NCI-H1092 (cell line): Measurements from ENCODE around the gene ABCA2.
A peak's percentile ranks its signal among the peaks of the same experiment; 100 is the strongest.

Experiments
- DNase-seq: peaks from one replicate; lab custom pipeline; 2025; lab: John Stamatoyannopoulos, UW

ABCA2 gene

DNA sequence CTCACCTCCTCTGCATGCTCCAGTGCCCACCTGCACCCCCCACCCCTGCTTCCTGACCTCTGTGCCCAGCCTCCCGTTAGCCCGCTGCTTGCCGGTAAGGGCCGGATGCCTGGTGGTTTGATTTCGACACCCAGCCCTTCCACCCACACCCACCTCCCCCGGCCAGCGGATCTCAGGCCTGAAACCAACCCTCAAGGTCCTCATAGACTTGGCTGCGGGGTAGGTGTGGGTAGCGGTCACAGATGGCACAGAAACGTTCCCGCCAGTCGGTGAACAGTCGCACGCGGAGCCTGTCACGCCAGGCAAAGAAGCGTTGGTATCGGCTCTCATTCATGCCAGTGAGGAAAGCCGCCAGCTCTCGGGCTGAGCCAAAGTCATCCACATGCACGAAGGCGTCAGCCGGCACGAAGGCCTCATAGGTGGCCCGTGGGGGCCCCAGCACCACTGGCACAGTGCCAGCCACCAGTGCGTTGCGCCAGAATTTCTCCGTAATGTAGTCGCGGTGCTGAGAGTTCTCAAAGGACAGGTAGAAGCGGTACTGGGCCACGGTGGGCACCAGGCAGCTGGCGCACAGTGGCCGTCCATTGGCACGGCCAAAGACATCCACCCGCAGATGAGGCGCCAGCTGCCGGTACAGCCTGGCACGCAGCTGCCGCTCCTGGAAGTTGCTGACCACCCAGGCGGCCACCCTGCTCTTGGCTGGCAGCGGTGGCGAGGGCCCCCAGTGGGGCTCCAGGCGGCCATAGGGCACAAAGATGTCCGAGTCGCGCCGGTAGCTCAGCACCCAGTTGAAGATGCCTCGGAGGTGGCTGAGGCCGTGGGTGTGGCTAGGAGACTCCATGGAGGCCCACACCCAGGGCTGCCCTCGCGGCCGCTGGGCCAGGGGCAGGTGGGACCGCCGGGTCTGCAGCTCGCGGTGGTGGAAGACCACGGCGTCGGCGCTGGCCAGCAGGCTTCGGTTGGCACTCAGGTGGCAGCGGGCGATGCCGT lies 2.8 kb upstream of the ABCA2 start:
- no peak for DNase-seq

DNA sequence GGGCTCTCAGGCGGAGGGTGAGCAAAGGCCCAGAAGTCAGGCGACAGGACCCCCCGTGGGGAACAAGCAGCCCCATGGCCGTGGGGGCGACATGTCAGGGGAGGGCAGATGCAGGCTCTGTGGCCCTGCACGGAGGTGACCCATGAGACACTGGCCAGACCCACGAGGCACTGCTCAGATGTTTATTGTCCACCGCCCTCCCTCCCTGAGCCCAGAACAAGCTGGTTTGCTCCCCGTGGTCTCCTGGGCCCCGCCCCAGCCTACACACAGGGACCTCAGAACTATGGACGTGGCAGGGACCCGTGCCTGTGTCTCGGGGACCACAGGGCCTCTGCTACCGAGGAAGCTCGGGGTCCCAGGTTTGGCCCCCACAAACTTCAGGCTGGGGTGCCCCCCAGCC lies 2.0 kb upstream of the ABCA2 start:
- no peak for DNase-seq

DNA sequence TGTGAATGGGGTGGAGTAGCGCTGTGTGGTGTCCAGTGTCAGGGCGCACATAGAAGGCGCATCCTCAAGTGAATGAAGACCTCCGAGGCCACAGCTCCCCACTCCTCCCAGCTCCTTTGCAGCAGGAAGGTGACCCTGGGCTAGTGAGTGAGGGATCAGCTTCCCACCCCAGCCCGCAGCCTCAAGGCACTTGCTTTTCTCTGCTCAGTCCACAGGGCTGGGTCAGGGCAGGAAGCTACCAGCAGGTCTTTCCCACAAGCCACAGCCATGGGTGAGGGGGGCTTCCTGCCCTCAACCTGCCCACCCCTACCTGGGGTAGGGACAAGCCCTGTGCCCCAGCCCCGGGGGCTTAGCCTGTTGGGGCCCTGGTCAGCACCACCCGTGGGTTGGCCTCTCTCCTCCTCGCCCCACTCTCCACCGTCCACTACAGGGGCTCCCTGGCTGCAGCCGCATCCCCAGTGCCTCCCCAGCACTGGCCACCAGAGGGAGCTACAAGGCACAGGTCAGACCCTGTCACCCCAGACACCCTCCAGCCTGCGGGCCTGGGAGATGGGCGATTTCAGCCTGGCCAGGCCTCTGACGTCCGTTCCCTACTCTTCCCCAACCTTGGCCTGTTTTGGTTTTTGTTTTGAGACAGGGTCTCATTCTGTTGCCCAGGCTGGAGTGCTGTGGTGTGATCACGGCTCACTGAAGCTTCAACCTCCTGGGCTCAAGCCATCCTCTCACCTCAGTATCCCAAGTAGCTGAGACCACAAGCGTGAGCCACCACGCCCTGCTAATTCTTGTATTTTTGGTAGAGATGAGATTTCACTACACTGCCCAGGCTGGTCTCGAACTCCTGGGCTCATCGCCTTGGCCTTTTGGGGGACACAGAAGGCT lies 1.3 kb upstream of the ABCA2 start:
- peak; percentile 29 for DNase-seq

DNA sequence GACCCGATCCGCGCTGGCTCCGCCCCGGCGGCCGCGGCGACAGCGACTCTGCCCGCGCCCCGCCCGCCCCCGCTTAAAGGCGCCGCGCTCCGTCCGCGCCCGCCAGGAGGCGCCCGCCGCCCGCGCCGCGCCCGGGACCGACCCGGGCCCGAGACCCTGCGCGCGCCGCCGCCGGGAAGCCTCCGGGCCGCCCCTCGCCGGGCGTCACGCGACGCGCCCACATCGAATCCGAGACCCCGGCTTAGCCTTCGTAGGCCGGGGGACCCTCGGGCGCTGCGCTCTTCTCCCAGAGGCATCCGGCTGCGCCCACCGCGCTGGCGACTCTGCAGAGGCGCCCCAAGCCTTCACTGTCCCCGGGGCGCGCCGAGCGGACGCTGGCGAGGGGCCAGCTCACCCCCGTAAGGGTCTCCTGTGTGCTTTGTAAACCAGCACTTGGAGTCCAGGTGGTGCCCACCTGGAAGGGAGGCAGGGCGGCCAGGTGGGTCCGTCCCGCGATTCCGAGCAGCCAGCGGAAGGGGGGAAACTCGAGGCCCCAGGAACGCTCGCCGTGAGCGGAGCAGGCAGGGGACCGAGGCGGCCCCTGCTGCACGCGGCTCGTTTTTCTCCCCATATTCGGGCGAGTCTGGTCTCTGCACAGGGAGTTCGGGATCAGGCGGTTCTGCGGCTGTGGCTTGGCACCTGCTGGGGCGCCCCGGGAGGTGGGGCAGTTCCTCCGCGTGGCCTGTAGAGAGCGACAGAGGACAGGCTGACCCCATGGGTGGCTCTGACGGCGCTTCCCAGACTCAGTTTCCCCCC lies 423 bp upstream of the ABCA2 start:
- peak; percentile 37 for DNase-seq

DNA sequence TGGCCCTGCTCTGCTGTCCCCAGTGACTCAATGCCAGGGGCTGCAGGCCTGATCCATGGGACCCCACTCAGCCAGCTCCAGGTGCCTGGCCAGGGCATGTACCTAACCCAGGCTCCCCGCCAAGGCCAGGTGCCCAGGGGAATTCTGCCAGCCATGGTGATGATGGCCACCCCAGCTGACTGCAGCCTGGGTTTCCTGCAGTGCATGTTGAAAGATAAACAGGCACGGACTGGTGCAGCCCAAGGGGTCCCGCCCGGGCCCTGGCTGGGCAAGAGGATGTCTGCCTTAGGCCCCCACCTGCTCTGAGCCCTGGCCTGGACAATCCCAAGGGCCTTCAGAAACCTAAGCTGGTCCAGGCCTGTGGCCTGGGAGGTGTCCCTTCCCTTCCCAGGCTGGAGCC lies 1.2 kb downstream of the ABCA2 start:
- peak; percentile 31 for DNase-seq

DNA sequence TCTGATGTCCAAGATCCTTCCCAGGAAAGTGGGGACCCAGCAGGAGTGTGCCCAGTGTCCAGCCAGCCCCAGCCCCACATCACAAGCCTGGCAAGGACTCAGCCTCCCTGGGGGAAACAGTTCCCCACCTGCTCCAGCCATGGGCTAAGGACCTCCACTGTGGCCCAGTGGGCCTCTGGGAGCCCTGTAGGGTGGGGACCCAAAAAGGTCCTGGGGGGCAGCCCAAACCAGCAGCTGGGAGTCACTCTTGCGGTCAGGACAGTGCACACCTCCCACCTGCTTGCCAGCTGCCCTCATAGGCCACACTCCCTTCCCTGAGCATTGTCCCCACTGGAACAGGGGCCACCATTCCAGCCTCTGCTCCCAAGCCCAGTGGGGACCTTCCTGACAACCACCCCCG lies 1.7 kb downstream of the ABCA2 start:
- no peak for DNase-seq

DNA sequence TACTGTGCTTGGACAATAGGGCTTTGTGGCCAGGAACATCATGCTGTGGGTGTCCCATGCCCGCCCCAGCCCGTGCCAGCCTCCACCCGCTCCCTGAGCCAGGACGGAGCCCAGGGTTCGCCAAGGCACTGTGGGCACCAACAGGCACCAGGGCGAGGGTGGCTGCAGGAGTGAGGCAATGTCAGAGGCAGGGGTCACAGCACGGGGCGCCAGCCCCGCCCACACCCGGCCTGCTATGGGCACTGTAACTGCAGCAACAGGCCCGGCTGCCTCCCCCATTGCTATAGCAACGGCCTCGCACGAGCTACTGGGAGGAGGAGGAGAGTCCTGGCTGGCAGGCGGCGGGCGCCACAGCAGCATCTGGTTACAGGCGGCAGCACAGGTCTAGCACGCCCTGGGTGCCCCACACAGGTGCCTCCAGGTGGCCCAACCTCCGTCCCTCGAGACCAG lies 2.5 kb downstream of the ABCA2 start:
- peak; percentile 20 for DNase-seq

DNA sequence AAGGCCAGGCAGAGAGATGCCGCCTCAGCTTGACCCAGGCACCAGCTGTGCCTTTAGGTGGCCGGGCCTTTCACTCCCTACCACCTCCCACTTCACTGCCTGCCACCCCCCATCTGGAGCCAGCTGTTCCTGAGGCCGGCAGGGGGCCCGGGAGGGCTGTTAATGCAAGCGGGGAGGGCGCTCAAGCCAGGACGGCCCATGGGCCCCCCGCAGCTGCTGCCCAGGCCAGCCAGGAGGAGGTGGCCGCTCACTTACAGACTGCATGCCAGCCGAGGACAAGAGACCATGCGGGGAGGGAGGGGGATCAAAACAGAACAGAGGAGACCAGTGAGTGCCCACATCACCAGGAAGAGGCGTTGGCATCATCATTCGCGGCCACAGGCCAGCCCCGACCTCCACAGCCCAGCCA lies 4.5 kb downstream of the ABCA2 start:
- DNase-seq, result no peak

DNA sequence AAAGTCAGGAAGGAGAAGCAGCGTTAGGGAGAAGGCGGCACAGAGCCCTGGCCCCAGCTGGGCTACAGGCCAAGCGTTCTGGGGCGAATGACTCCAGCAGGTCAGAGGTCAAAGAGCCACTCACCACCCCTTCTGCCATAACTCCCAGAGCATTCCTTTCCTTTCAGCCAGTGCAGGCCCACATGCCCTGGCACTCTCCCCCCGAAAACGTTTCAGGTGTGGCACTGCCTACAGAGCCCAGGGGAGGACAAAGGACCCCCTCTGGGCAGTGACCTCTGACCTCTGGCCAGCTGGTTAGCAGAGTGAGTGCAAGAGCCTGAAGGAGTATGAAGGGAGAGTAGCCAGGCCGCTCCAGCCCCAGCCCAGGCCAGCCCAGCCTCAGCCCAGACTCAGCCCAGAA lies 4.9 kb downstream of the ABCA2 start:
- no peak for DNase-seq

DNA sequence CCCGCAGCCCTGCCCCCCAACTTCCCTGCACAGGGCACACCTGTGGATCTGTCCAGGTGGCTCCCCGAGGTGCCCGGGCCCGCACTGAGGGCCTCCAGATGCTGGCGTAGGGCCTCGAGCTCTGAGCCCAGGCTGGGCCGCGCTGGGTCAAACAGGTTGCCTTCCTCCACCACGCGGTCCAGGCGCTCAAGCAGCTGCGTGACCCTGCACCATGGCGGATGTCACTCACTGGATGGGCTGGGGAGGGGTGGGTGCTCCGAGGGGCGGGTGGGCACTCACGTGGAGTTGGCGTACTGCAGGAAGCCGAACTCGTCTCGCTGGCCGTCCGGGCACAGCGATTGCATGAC lies 5.4 kb downstream of the ABCA2 start:
- DNase-seq, result no peak

DNA sequence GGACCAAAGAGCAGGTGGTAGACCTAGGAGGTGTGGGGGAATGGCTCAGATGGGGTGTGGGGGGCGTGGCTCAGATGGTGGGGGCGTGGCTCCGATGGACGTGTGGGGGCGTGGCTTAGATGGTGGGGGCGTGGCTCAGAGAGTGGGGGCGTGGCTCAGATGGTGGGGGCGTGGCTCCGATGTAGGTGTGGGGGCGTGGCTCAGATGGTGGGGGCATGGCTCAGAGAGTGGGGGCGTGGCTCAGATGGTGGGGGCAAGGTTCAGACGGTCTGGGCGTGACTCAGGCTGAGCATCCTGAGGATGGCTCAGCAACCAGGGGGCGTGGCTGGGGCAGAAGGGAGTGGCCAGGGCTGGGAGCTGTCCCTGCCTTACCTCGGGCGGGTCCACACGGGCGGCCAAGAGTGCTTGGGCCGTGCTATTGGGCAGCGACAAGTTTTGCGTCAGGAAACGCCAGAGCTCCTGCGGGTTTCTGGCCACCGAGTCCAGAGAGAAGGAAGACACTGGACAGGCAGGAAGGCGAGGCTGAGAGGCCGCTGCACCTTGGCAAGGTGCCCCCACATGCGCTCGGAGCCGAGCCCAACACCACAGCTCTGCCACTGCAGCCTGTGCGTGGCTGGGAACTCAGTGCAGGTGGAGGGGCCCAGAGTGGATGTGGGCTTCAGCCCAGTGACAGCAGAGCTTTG lies 5.9 kb downstream of the ABCA2 start:
- DNase-seq, result no peak

DNA sequence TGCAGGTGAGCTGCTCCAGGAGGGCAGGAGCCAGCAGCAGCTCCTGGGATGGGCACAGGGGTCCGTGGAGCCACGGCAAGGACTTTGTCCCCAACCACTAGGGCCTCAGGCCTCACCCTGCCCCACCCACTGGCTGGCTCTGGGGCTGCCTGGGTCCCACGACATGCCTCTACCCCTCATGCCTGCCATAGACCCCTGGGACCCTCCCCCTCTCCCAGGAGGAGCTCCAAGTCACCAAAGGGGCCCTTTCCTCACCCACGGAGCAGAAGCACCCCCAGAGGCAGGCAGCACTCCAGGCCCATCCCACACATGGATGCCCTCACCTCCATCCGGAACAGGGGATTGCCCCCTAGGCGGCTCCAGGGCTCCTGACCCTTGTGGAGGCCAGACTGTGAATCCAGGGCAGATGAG lies 6.5 kb downstream of the ABCA2 start:
- no peak for DNase-seq

DNA sequence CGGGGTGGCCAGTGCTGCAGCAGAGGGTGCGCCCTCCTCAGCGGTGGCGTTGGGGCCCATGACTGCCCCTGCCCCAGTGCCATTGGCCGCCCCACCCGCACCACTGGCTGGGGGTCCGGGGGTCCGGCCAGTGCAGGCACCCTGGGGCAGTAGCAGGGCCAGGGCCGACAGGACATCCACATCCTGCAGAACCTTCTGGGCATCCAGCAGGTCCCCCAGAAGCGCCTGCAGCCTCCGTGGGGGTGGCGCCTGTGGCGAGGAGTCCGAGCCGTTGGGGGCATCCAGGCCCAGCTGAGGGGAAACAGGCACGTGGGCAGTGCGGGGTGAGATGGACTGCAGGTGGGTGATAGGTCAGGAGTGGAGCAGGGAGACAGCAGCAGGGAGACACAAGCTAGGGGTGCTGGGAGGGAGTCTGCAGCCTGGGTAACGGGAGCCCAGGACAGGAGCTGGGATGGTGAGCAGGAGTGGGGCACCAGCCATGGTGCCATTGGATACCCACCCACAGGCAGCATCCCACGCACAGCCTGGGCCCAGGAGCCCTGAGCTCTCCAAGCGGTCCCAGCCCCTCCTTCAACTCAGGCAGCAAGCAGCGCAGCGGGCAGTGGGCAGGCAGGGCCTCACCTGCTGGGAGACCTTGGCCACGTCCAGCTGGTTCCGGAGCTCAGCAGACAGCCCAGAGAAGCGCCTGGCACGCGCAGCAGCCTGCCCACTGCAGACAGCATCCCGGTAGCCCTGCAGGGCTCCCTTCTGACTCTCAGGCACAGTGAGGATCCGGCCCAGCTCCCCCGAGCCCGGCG lies 7.1 kb downstream of the ABCA2 start:
- DNase-seq, result no peak

DNA sequence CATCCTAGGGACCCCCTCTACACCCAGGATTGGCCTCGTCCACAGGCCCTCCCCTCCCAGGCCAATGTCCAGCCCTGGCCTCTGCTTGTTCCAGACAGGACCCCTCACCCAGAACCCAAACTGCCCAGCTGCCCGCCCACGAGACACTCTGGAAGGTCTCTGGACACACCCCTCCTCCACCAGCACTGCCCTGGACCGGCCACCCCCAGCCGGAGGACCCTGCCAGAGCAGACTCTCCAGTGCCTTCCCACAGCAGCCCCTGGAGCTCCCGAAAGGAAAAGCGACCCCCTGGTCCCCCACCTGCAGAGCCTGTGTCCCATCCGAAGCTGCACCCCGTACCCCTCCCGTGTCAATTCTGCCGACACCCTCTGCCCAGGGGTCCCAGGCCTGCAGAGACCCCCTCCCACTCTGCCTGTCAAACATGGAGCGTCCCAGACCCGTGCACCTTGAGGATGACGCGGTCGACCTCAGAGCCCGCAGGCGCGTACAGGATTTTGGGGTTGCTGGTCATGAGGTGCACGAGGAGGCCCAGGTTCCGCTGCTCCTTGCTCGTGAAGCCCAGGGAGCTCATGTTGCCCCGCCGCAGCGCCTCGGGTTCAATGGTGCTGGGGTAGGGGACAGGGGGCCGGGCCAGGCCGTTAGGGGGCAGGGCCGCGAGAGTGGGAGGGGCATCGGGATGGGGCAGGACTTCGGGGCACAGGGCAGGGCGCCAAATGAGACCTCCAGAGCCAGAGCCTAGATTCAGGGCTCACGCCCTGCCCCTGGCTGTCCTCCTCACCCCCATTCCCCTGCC lies 8.0 kb downstream of the ABCA2 start:
- DNase-seq, result no peak

DNA sequence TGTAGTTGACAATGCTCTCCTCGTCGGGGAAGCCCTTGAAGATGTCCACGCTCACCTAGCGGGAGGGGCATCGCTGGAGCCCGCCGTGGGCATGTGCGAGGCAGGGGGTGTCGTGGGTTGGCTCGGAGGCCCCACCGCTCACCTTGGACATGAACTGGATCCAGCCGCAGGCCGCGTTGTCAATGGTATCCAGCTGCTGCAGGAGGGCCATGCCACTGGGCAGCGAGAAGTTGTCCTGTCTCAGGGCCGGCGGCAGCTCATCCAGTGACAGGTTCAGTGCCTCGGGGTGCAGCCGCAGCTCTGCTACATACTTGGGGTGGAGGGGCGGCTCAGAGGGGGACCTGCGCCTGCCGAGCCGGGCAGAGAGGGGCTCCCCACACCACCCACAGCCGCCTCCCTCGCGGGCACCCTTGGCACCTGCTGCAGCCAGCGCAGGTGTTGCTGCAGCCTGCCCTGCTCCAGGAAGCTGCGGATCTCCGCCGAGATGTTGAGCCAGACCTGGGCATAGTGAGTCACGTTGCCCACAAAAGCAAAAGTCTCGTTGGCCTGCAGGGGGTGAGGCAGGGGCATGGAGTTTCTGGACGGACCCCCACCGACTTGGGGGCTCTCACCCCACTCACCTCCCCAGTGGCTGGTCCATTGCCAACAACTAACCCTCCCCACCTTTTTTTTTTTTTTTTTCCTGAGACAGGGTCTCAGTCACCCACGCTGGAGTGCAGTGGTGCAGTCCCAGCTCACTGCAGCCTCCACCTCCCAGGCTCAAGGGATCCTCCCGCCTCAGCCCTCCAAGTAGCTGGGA lies 9.1 kb downstream of the ABCA2 start:
- DNase-seq, result no peak

DNA sequence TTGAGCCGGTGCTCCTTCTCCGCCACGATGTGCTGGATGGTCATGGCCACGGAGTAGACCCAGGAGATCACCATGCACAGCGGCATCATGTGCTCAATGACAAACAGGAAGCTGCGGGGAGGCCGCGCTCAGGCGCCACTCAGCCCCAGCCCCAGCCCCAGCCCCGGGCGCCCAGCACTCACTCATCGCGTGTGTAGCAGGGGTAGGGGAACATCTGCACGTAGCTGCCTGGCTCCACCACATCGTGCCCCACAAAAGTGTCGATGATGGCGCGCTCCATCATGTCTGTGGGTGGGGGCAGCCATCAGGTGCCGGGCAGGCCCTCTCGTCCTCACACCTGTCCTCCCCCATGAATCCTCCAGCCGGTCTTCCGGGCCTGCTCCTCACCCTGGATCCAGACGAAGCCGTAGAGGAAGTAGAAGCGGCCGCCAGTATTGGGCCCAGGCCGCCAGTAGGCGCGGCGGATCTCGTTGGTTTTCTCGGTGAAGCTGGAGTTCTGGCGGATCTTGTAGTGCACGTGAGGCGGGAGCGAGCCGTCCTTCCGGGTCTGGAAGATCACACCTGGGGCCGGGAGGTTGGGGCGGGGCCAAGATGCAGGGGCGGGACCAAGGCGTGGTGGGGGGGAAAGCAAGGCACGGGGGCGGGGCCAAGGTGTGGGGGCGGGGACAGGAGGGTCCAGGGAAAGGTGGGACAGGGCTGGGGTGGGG lies 10.1 kb downstream of the ABCA2 start:
- no peak for DNase-seq

DNA sequence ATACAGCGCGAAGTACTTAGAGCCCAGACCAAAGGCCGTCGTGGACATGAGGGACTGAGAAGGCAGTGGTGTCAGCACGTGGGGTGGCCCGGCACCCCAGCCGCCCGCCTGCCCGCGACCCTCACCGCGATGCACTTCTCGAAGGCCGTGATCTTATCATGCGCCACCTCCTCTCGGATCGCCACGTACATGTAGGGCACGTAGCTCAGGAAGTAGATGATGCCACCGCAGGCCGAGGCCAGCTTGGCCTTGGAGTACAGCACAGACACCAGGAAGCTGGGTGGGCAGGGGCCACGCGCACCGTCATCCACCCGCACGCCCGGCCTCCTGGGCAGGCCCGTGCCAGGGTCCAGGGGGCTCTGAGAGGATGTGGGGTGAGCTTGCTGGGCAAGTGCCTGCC lies 11.0 kb downstream of the ABCA2 start:
- DNase-seq, result no peak

DNA sequence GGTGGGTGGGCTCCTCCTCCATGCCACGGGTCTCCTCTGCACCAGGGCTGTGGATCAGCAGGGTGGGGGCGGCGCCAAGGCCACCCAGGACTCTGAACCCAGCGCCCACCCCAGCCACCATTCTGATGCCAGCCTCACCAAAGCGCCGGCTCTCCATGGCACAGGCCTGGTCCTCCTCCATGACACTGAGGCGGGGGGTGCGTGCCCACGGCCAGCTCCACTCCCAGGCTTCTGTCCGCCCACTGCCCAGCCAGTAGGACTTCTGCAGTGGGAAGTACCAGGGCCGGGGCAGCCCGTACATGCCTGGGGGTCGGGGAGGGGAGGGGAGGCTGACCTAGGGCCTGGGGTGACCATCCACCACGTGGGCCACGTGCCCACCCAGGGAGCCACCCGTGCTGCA lies 11.6 kb downstream of the ABCA2 start:
- DNase-seq, result no peak
